ENCODE measurements around the gene WDR20. TPM values are rescaled to one million over a fixed set of nuclear protein-coding genes. Genes with fewer than 3 reads are reported as not detected.

Gene WDR20
- total and polyA plus RNA-seq, 2 of the 8 experiments (the other 6 are each of a cell fraction or from before 2014, with no cell fraction given): 11.2 to 26.7 TPM

GRCh38 chr14:102096569-102097188, 43.0 kb upstream of the WDR20 start:
- Histone ChIP-seq H2BK12ac (ENCODE audit: low read depth, low read length) (no peak overlapping the region), H3K9me3 (ENCODE audit: insufficient read depth in 2 of 2, low read depth in 1 of 2, low read length in 1 of 2) (no peaks in the 10 kb centered on the region), H3K36me3 (ENCODE audit: control insufficient read depth in 2 of 4, insufficient read depth in 4 of 4, low read length in 3 of 4) (no peaks in the 10 kb centered on the region), H3K56ac (replicated peaks; ENCODE audit: insufficient read length, low read depth, low read length) (no peak overlapping the region), H3K4me2 (ENCODE audit: insufficient read depth in 1 of 2, low read depth in 2 of 2, low read length in 2 of 2) (peak overlapping the region; percentile 7 to 15; a peak in 2 of 4 replicates), H4K20me1 (replicated peaks in 1 of 2; ENCODE audit: control insufficient read depth in 1 of 2, insufficient read depth in 2 of 2, low read length in 2 of 2) (peaks cover 0 to 1% of the 10 kb centered on the region in 2 experiments), H3K27me3 (replicated peaks in 1 of 4; ENCODE audit: control insufficient read depth in 3 of 4, extremely low read depth in 1 of 4, insufficient read depth in 3 of 4, low read length in 3 of 4) (no peaks in the 10 kb centered on the region), H3K27ac (ENCODE audit: low read depth, low read length) (no peak overlapping the region), H3K23me2 (ENCODE audit: low read depth, low read length) (no peaks in the 10 kb centered on the region), H3K23ac (ENCODE audit: insufficient read length) (no peak overlapping the region), H3K4ac (replicated peaks; ENCODE audit: insufficient read length, low read depth, low read length) (no peak overlapping the region), H3K79me2 (ENCODE audit: control insufficient read depth in 1 of 2, insufficient read depth in 2 of 2, low read length in 2 of 2) (no peaks in the 10 kb centered on the region), H4K5ac (ENCODE audit: insufficient read length, low read depth, low read length) (no peak overlapping the region), H4K8ac (ENCODE audit: extremely low read depth, insufficient read depth, low read length) (no peak overlapping the region), H2BK120ac (replicated peaks; ENCODE audit: low read depth, low read length) (no peak overlapping the region), H3K4me3 (ENCODE audit: extremely low read depth in 1 of 4, insufficient read depth in 2 of 4, low read depth in 3 of 4, low read length in 4 of 4) (no peak overlapping the region), H2BK20ac (ENCODE audit: low read length) (no peak overlapping the region), H2AK5ac (ENCODE audit: low read depth, low read length) (no peak overlapping the region), H3K9ac (replicated peaks in 1 of 4; ENCODE audit: extremely low read depth in 1 of 4, low read depth in 3 of 4, low read length in 3 of 4) (no peak overlapping the region), H3K14ac (ENCODE audit: insufficient read length) (no peak overlapping the region), H2BK15ac (ENCODE audit: low read length) (peak overlapping the region; percentile 83), H3K4me1 (replicated peaks in 1 of 4; ENCODE audit: control insufficient read depth in 3 of 4, insufficient read depth in 4 of 4, low read length in 3 of 4) (peaks cover 0 to 14% (median 9%) of the 10 kb centered on the region in 4 experiments; a peak in 6 of 7 replicates), H2AFZ (ENCODE audit: low read length) (no peak overlapping the region), H4K91ac (replicated peaks; ENCODE audit: insufficient read length, low read length) (no peak overlapping the region), H3K18ac (ENCODE audit: extremely low read depth, low read length) (peak overlapping the region; percentile 65; the same call in 1 of the 2 replicates), H3K79me1 (ENCODE audit: low read depth, low read length) (no peaks in the 10 kb centered on the region), H2BK5ac (ENCODE audit: low read depth, low read length) (no peak overlapping the region)
- 48% methylated on average over 12 of the region's 12 CpGs; no CpG with 5 or more reads in 1 of the 2 experiments for WGBS, 2 experiments (ENCODE audit: extremely low coverage in 1 of 2, insufficient coverage in 1 of 2, insufficient read length in 1 of 2, insufficient replicate concordance in 2 of 2, low coverage in 1 of 2, low lambda C conversion rate in 2 of 2, missing lambda C conversion rate in 1 of 2)
- FAIRE-seq (peak; percentile 39), DNase-seq (ENCODE audit: low read depth in 1 of 2, low spot score in 2 of 2) (peak in 1 of 2 experiments; percentile 88)
- POLR2A ChIA-PET (ENCODE audit: partially characterized antibody): interaction anchor here (0.6 to 4.1 kb wide), 10 partner anchors 8 to 691 kb away, joined by 3 to 30 read pairs (median 4); partner anchors contain the start of gene HSP90AA1
- CTCF ChIA-PET (ENCODE audit: partially characterized antibody): interaction anchor here (0.8 to 7.6 kb wide), 37 partner anchors 8 to 402 kb away, joined by 3 to 74 read pairs (median 5); partner anchors contain the start of gene ZNF839
- TF ChIP-seq ATF3 (IDR thresholded peaks at IDR 0.05; ENCODE audit: insufficient read depth, low read depth, low read length): 0 out of 2 replicates have a peak, but pooled peaks have one; percentile 26
- peak; percentile 53; the same call in 1 of the 2 replicates for TF ChIP-seq MAX (IDR thresholded peaks at IDR 0.05)
- no peak for TF ChIP-seq RBBP5 (IDR thresholded peaks at IDR 0.05; ENCODE audit: borderline replicate concordance, low read depth, low read length)
- TF ChIP-seq ASH2L (IDR thresholded peaks at IDR 0.05; ENCODE audit: low read length): peak; percentile 6
- TF ChIP-seq E2F6 (IDR thresholded peaks at IDR 0.05): 0 out of 2 replicates have a peak, but pooled peaks have one; percentile 19
- TF ChIP-seq CTCF (IDR thresholded peaks at IDR 0.05; ENCODE audit: control extremely low read depth in 1 of 3, insufficient read depth in 1 of 3, low read depth in 1 of 3, low read length in 3 of 3): peak; percentile 60 to 80 (median 78)
- TF ChIP-seq SUZ12 (IDR thresholded peaks at IDR 0.05; ENCODE audit: low read length): no peak
